Ramos (cell line): ENCODE results near the gene ZNHIT6.
"Not testable (repeated sequence)": the region's sequence is repeated elsewhere in the genome, so short reads cannot be mapped to it uniquely, and the experiment has no call there.

Experiments
- in situ Hi-C: fragments of 300-500 bp; cut with MboI; formaldehyde crosslinking; loops from one replicate; pipeline ENCODE4 v1.14.3; 2022; ENCODE audit warnings: low sequenced_read_pairs; ENCODE audit not compliant: unreplicated experiment

ZNHIT6 gene

GRCh38 chr1:85677656-85678055, 30.6 kb downstream of the ZNHIT6 start:
- in situ Hi-C loops: no loop called here

GRCh38 chr1:85672031-85672660, 36.1 kb downstream of the ZNHIT6 start:
- in situ Hi-C loops: no loop called here

- in situ Hi-C loops: no loop called here
Measured at GRCh38 chr1:85665932-85666331, 42.3 kb downstream of the ZNHIT6 start.

- in situ Hi-C loops: no loop called here
Measured at GRCh38 chr1:85663382-85663781, 44.9 kb downstream of the ZNHIT6 start.

GRCh38 chr1:85661767-85662166, 46.5 kb downstream of the ZNHIT6 start:
- in situ Hi-C loops: no loop called here

GRCh38 chr1:85660541-85660940, 47.7 kb downstream of the ZNHIT6 start:
- in situ Hi-C loops: no loop called here

GRCh38 chr1:85659174-85659573, 49.1 kb downstream of the ZNHIT6 start:
- in situ Hi-C loops: no loop called here

- in situ Hi-C loops: no loop called here
Measured at GRCh38 chr1:85656948-85657347, 51.3 kb downstream of the ZNHIT6 start.

GRCh38 chr1:85656256-85656655, 52.0 kb downstream of the ZNHIT6 start:
- in situ Hi-C loops: no loop called here

- in situ Hi-C loops: no loop called here
Measured at GRCh38 chr1:85655315-85655714, 52.9 kb downstream of the ZNHIT6 start.

GRCh38 chr1:85654066-85654782, 54.0 kb downstream of the ZNHIT6 start:
- in situ Hi-C loops: no loop called here

GRCh38 chr1:85652327-85652726, 55.9 kb downstream of the ZNHIT6 start:
- in situ Hi-C loops: no loop called here

- in situ Hi-C loops: no loop called here
Measured at GRCh38 chr1:85650645-85651044, 57.6 kb downstream of the ZNHIT6 start.

- in situ Hi-C loops: no loop called here
Measured at GRCh38 chr1:85649591-85649990, 58.6 kb downstream of the ZNHIT6 start.

- in situ Hi-C loops: not testable (repeated sequence)
Measured at GRCh38 chr1:85641598-85642556, 66.4 kb downstream of the ZNHIT6 start.

GRCh38 chr1:85639920-85640319, 68.3 kb downstream of the ZNHIT6 start:
- in situ Hi-C loops: not testable (repeated sequence)

GRCh38 chr1:85638412-85638811, 69.8 kb downstream of the ZNHIT6 start:
- in situ Hi-C loops: no loop called here

- in situ Hi-C loops: no loop called here
Measured at GRCh38 chr1:85630493-85630892, 77.7 kb downstream of the ZNHIT6 start.

- in situ Hi-C loops: no loop called here
Measured at GRCh38 chr1:85629532-85629920, 78.7 kb downstream of the ZNHIT6 start.

GRCh38 chr1:85628791-85629531, 79.3 kb downstream of the ZNHIT6 start:
- in situ Hi-C loops: no loop called here
